Neuronal stem cell (in vitro differentiated cells): ENCODE measurements around the gene NOP56.

Source experiments
- DNase-seq: peaks from one replicate; pipeline ENCODE4 v3.0.0-alpha.2; 2013; ENCODE audit warnings: low spot score
- H2AFZ ChIP-seq: one replicate; pipeline ENCODE4 v1.6.1; 2013; ENCODE audit warnings: mild to moderate bottlenecking, low read length, inconsistent platforms
- H2AK5ac ChIP-seq: 2 replicates; pipeline ENCODE4 v1.6.1; 2013; ENCODE audit warnings: low read depth, mild to moderate bottlenecking, inconsistent platforms, low read length, moderate library complexity, mixed read lengths
- H2BK120ac ChIP-seq: 2 replicates; pipeline ENCODE4 v1.6.1; 2013; ENCODE audit warnings: low read depth, mild to moderate bottlenecking, inconsistent platforms, low read length, moderate library complexity, mixed read lengths
- H2BK12ac ChIP-seq: one replicate; pipeline ENCODE4 v1.6.1; 2013; ENCODE audit warnings: low read length, inconsistent platforms
- H2BK15ac ChIP-seq: 2 replicates; pipeline ENCODE4 v1.6.1; 2013; ENCODE audit warnings: mild to moderate bottlenecking, low read length, inconsistent platforms, mixed read lengths
- H2BK5ac ChIP-seq: one replicate; pipeline ENCODE4 v1.6.1; 2013; ENCODE audit warnings: inconsistent platforms, mild to moderate bottlenecking, low read length, moderate library complexity
- H3K14ac ChIP-seq: one replicate; pipeline ENCODE4 v1.6.1; 2013; ENCODE audit warnings: low read length, inconsistent platforms
- H3K18ac ChIP-seq: 2 replicates; pipeline ENCODE4 v1.6.1; 2013; ENCODE audit warnings: low read length, inconsistent platforms
- H3K23ac ChIP-seq: 2 replicates; pipeline ENCODE4 v1.6.1; 2013; ENCODE audit warnings: low read depth, mild to moderate bottlenecking, mixed read lengths, low read length, inconsistent platforms; ENCODE audit not compliant: poor library complexity
- H3K27ac ChIP-seq: replicated peaks from 3 replicates; pipeline ENCODE4 v1.5.1; 2013; ENCODE audit warnings: low read length, inconsistent platforms
- H3K27me3 ChIP-seq, 3 experiments: 2 replicates each; pipeline ENCODE4 v1.6.1; 2013; ENCODE audit warnings: low read length in 3 of 3, mild to moderate bottlenecking in 2 of 3, inconsistent platforms in 1 of 3, low read depth in 1 of 3, mixed read lengths in 1 of 3, moderate library complexity in 1 of 3; ENCODE audit not compliant: control insufficient read depth in 3 of 3, insufficient read depth in 3 of 3
- H3K36me3 ChIP-seq, 2 donors: replicated peaks in 1 of 2; 2 replicates each; pipeline ENCODE4 v1.6.1; 2013; ENCODE audit warnings: low read length in 2 of 2; ENCODE audit not compliant: control insufficient read depth in 2 of 2, insufficient read depth in 2 of 2
- H3K4ac ChIP-seq: 2 replicates; pipeline ENCODE4 v1.6.1; 2013; ENCODE audit warnings: inconsistent platforms, mild to moderate bottlenecking, low read length, moderate library complexity
- H3K4me1 ChIP-seq, 2 donors: 1 replicate in 1 of 2; 2 replicates in 1 of 2; pipeline ENCODE4 v1.6.1; 2013; ENCODE audit warnings: low read length in 2 of 2, low read depth in 1 of 2; ENCODE audit not compliant: control insufficient read depth in 2 of 2, insufficient read depth in 1 of 2
- H3K4me2 ChIP-seq: one replicate; pipeline ENCODE4 v1.6.1; 2013; ENCODE audit warnings: mild to moderate bottlenecking, low read length, inconsistent platforms; ENCODE audit not compliant: insufficient read depth, poor library complexity, severe bottlenecking
- H3K4me3 ChIP-seq, 2 donors: 2 replicates each; pipeline ENCODE4 v1.5.1; 2013; ENCODE audit warnings: low read length in 2 of 2, mild to moderate bottlenecking in 2 of 2, inconsistent platforms in 1 of 2, moderate library complexity in 1 of 2
- H3K79me1 ChIP-seq: one replicate; pipeline ENCODE4 v1.6.1; 2013; ENCODE audit warnings: low read depth, mild to moderate bottlenecking, inconsistent platforms, low read length, moderate library complexity
- H3K9ac ChIP-seq: one replicate; pipeline ENCODE4 v1.6.1; 2013; ENCODE audit warnings: mild to moderate bottlenecking, low read depth, low read length, inconsistent platforms; ENCODE audit not compliant: poor library complexity
- H3K9me3 ChIP-seq, 2 donors: replicated peaks in 1 of 2; 2 replicates each; pipeline versions ENCODE3 to v1.6.1; 2013; ENCODE audit warnings: low read length in 2 of 2, mild to moderate bottlenecking in 2 of 2, inconsistent platforms in 1 of 2, low read depth in 1 of 2, mixed read lengths in 1 of 2, moderate library complexity in 1 of 2; ENCODE audit not compliant: control insufficient read depth in 2 of 2, insufficient read depth in 1 of 2
- H4K8ac ChIP-seq: one replicate; pipeline ENCODE4 v1.6.1; 2013; ENCODE audit warnings: low read depth, mild to moderate bottlenecking, inconsistent platforms, low read length, moderate library complexity
- H4K91ac ChIP-seq: one replicate; pipeline ENCODE4 v1.6.1; 2013; ENCODE audit warnings: low read length, low read depth, mild to moderate bottlenecking, inconsistent platforms; ENCODE audit not compliant: poor library complexity
- WGBS, 2 donors: extraction: QIAGEN DNeasy Blood & Tissue Kit; methylation state at CpG; one replicate each; pipeline ENCODE4 v1.1.7; 2013; ENCODE audit warnings: missing lambda C conversion rate in 2 of 2, mixed read lengths in 1 of 2; ENCODE audit not compliant: insufficient read length in 2 of 2, insufficient replicate concordance in 1 of 2; ENCODE audit errors: extremely low coverage in 2 of 2; 5-methylcytosine and 5-hydroxymethylcytosine counted together

Gene NOP56

DNA sequence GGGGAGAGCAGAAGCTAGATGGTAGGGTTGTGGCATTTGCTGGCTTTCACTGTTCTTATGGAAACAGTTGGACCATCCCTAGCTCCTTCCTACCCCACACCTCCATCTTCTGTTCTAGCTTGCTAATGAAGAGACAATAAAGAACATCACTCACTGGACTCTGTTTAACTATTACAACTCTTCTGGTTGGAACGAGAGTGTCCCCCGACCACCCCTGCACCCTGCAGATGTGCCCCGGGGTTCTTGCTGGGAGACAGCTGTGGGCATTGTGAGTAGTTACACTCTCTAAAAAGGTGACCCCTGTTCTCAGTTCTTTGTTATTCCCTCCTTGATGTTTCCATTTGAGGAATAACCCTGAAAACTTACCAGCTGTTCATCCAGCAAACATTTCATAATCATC, 40.4 kb upstream of the NOP56 start:
- Histone ChIP-seq H2BK12ac (no peak overlapping the region), H3K18ac (no peak overlapping the region), H3K14ac (no peak overlapping the region), H3K4me3 (no peak overlapping the region), H2BK15ac (no peak overlapping the region), H2BK120ac (no peak overlapping the region), H3K27me3 (peaks cover 0 to 9% (median 0%) of the 10 kb centered on the region in 3 experiments), H4K91ac (no peak overlapping the region), H2BK5ac (no peak overlapping the region), H2AFZ (no peak overlapping the region), H4K8ac (no peak overlapping the region), H3K4me2 (no peak overlapping the region), H3K23ac (no peak overlapping the region), H3K36me3 (no peaks in the 10 kb centered on the region), H3K27ac (no peak overlapping the region), H3K9ac (no peak overlapping the region), H3K9me3 (peaks cover 3 to 8% of the 10 kb centered on the region in 2 donors), H3K4ac (no peak overlapping the region), H2AK5ac (no peak overlapping the region), H3K79me1 (no peaks in the 10 kb centered on the region), H3K4me1 (no peaks in the 10 kb centered on the region)
- WGBS, 2 donors, result no CpG with 5 or more reads among the region's 3 CpGs
- no peak for DNase-seq

DNA sequence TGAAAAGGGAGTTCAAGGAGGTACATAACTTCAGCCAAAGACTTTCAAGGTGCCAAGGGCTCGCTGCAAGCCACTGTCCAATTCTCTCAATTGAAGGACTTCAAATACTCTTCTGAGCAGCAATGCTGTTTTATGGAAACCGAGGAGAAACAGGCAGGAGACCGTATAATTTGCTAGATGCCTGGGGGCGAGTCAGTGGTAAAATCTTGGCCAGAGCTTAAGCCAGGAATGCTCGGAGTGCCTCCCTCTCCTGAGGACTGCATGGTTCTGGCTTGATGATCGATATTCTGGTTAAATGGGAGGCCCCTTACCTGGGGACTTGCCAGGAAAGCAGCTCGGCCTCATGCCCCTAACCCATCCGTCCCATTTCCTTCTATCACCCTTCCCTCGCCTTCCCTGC, 35.8 kb upstream of the NOP56 start:
- Histone ChIP-seq H2BK5ac (no peak overlapping the region), H2BK12ac (no peak overlapping the region), H4K91ac (no peak overlapping the region), H2BK15ac (no peak overlapping the region), H3K36me3 (no peaks in the 10 kb centered on the region), H3K14ac (no peak overlapping the region), H3K4me2 (no peak overlapping the region), H2BK120ac (no peak overlapping the region), H3K4me1 (no peaks in the 10 kb centered on the region), H3K4ac (no peak overlapping the region), H3K23ac (no peak overlapping the region), H2AFZ (no peak overlapping the region), H3K4me3 (no peak overlapping the region), H3K9me3 (peaks cover 2 to 4% of the 10 kb centered on the region in 2 donors), H3K18ac (no peak overlapping the region), H2AK5ac (no peak overlapping the region), H3K9ac (no peak overlapping the region), H4K8ac (no peak overlapping the region), H3K79me1 (no peaks in the 10 kb centered on the region), H3K27me3 (peaks cover 0 to 27% (median 0%) of the 10 kb centered on the region in 3 experiments), H3K27ac (no peak overlapping the region)
- no CpG with 5 or more reads among the region's 9 CpGs for WGBS, 2 donors
- DNase-seq, result no peak

DNA sequence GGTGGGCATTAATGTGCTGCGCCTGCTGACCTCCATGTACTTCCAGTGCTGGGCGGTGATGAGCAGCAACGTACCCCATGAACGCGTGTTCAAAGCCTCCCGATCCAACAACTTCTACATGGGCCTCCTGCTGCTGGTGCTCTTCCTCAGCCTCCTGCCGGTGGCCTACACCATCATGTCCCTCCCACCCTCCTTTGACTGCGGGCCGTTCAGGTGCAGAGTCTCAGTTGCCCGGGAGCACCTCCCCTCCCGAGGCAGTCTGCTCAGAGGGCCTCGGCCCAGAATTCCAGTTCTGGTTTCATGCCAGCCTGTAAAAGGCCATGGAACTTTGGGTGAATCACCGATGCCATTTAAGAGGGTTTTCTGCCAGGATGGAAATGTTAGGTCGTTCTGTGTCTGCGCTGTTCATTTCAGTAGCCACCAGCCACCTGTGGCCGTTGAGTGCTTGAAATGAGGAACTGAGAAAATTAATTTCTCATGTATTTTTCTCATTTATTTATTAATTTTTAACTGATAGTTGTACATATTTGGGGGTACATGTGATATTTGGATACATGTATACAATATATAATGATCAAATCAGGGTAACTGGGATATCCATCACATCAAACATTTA, 35.2 kb upstream of the NOP56 start:
- no peak overlapping the region for H3K4me3 ChIP-seq
- no peak overlapping the region for H2BK120ac ChIP-seq
- no peak overlapping the region for H3K14ac ChIP-seq
- H2AK5ac ChIP-seq, result no peak overlapping the region
- no peak overlapping the region for H3K4ac ChIP-seq
- H3K79me1 ChIP-seq, result no peaks in the 10 kb centered on the region
- H3K18ac ChIP-seq, result no peak overlapping the region
- no peak for DNase-seq
- no peak overlapping the region for H3K9ac ChIP-seq
- no peak overlapping the region for H4K8ac ChIP-seq
- H2BK5ac ChIP-seq, result no peak overlapping the region
- H4K91ac ChIP-seq, result no peak overlapping the region
- WGBS, 2 donors, result no CpG with 5 or more reads among the region's 16 CpGs
- no peak overlapping the region for H2BK15ac ChIP-seq
- no peak overlapping the region for H3K27ac ChIP-seq
- no peak overlapping the region for H3K23ac ChIP-seq
- H3K9me3 ChIP-seq, result peaks cover 2 to 4% of the 10 kb centered on the region in 2 donors
- peaks cover 0 to 27% (median 0%) of the 10 kb centered on the region in 3 experiments for H3K27me3 ChIP-seq
- H3K4me2 ChIP-seq, result no peak overlapping the region
- H3K36me3 ChIP-seq, result no peaks in the 10 kb centered on the region
- no peaks in the 10 kb centered on the region for H3K4me1 ChIP-seq
- H2AFZ ChIP-seq, result no peak overlapping the region
- no peak overlapping the region for H2BK12ac ChIP-seq

DNA sequence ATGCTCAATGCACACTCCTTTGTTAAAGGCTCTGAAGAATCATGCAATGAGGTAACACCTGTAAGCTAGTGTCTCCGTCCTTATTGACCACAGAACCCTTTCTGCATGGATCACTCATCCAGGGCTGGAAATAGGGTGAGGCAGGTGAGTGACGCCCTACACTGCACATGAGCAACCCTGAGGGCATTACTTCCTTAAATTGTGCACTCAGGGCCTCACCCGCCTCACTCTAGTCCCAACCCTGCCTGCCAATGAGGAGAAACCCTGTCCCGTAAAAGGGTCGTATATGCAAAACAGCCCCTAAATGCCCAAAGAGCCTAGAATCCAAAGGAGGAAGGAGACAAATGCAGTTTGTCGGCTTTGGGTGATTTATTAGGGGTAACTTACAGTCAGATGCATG, 33.6 kb upstream of the NOP56 start:
- no peak overlapping the region for H2BK5ac ChIP-seq
- H3K9me3 ChIP-seq, result peaks cover under 1 to 4% of the 10 kb centered on the region in 2 donors
- H3K4me1 ChIP-seq, result no peaks in the 10 kb centered on the region
- no peak overlapping the region for H3K4me2 ChIP-seq
- H4K91ac ChIP-seq, result no peak overlapping the region
- peaks cover 0 to 30% (median 0%) of the 10 kb centered on the region in 3 experiments for H3K27me3 ChIP-seq
- H3K23ac ChIP-seq, result no peak overlapping the region
- H3K27ac ChIP-seq, result no peak overlapping the region
- H3K4ac ChIP-seq, result no peak overlapping the region
- no peak overlapping the region for H3K4me3 ChIP-seq
- H2BK120ac ChIP-seq, result no peak overlapping the region
- no peak overlapping the region for H3K9ac ChIP-seq
- H2AK5ac ChIP-seq, result no peak overlapping the region
- no peaks in the 10 kb centered on the region for H3K36me3 ChIP-seq
- no CpG with 5 or more reads among the region's 6 CpGs for WGBS, 2 donors
- H3K79me1 ChIP-seq, result no peaks in the 10 kb centered on the region
- no peak overlapping the region for H4K8ac ChIP-seq
- no peak for DNase-seq
- no peak overlapping the region for H2BK12ac ChIP-seq
- no peak overlapping the region for H2AFZ ChIP-seq
- no peak overlapping the region for H3K18ac ChIP-seq
- H2BK15ac ChIP-seq, result no peak overlapping the region
- no peak overlapping the region for H3K14ac ChIP-seq
